CD4-positive, alpha-beta T cell treated with Interleukin-4 for 1 hour (primary cell): ENCODE measurements around the gene CERK.

Source experiments
- DNase-seq, 2 donors: peaks; one replicate each; pipeline ENCODE4 v3.0.0-alpha.2; 2020 to 2022

Gene CERK

DNA sequence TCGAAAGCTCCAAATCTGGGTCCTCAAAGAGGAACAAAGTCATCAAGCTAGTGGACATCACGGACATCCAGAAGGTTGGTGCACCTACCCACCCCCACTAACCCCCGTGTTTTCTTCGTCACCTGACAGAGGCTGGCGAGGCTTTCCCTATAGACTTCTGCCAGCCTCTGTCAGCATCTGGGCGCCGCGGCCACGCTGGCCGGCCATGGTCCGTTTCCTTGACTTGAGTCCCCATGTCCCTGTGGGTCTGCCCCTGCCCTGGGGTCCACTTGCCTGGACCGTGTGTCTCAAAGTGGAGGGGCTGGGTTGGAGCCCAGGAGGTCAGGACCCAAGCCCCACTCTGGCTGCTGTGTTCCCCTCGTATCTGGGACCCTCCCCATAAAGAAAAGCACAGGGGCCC is 62.6 kb downstream of the CERK start:
- no peak for DNase-seq

DNA sequence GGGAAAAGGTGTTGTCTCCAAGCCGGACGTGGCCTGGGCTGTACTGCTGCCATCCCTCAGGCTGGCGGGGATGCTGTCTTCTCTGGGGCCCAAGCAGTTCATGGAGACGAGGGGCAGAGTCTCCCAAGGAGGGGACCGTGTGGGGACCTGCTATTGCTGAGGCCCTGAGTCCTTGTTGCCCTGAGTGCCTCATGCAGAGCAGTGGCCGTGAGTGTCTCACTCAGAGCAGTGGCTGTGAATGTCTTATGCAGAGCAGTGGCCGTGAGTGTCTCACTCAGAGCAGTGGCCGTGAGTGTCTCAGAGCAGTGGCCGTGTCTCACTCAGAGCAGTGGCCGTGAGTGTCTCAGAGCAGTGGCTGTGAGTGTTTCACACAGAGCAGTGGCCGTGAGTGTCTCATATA is 63.1 kb downstream of the CERK start:
- no peak for DNase-seq

DNA sequence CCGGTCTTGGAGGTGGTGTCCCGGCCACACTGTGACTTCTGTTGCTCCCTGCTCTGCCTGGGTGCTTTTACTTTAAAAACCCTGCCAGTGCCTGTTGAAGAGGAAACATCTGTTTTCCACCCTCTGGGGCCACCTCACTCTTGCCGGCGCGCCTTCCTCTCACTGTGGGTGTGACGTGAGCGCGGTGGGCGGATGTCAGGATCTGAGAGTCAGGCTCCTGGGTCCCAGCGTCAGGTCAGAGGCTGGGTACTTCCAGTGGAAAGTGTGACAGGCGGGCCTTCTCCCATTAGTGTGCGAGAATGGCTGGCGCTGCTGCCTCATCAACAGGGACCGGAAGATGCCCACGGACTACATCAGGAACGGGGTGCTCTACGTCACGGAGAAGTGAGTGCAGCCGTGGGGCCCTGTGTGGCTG is 63.7 kb downstream of the CERK start:
- peak; percentile 82 for DNase-seq

DNA sequence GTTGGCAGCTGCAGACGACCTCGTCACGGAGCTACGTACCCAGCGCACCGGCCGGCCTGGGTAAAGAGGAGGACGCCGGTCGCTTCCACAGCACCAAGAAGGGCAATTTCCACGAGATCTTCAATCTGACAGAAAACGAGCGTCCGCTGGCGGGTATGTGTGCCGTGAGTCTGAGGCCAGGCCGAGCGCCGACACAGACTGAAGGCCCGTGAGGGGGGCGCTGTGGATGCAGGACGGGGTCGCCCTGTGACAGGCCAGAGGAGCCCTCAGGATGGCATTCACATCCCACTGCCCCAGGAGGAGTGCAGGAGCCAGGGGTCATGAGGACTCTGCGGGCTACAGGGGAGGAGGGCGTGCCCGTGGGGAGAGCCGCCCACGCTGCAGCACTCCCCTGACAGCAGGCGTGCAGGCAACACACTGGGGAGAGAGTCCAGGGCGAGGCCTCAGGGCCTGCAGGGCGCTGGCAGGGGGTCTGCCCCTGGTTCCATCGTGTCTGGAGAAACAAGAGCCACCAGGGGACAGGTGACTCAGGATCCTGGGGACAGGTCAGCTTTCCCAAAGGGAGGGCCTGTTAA is 64.3 kb downstream of the CERK start:
- DNase-seq = peak in 1 of 2 donors; percentile 19

DNA sequence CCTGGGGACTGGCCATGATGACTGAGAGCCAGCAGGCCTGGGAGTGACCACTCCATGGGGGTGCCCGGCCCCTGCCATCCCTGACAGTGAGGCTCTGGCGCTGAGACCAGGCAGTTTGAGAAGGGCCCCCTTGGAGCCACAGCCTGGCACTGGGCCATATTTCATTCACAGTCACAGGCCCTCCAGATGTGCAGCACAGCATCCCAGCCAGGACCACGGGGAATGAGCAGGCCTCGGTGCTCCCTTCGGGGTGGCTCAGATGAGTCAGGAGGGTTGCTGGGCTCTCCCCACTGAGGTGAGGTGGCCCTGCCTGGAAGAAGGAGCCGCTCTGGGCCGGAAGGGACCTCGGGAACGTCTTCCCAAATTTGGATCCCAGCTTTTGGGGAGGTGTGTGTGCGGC is 64.8 kb downstream of the CERK start:
- DNase-seq = no peak

DNA sequence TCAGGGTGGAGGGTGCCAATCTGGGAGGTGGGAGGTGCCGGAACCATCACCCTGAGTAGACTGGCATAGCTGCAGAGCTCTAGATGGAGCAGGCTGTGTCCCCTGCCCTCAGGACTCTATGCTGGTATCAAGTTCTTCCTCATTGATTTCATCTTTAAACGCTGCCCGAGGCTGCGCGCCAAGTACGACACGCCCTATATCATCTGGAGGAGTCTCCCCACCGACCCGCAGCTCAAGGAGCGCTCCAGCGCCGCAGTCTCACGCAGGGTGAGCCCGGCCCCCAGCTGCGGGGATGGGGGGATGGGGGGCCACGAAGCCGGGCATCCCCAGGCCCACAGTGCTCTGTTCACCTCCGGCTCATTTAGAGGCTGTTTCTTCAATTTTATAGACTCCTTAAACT is 65.3 kb downstream of the CERK start:
- no peak for DNase-seq

DNA sequence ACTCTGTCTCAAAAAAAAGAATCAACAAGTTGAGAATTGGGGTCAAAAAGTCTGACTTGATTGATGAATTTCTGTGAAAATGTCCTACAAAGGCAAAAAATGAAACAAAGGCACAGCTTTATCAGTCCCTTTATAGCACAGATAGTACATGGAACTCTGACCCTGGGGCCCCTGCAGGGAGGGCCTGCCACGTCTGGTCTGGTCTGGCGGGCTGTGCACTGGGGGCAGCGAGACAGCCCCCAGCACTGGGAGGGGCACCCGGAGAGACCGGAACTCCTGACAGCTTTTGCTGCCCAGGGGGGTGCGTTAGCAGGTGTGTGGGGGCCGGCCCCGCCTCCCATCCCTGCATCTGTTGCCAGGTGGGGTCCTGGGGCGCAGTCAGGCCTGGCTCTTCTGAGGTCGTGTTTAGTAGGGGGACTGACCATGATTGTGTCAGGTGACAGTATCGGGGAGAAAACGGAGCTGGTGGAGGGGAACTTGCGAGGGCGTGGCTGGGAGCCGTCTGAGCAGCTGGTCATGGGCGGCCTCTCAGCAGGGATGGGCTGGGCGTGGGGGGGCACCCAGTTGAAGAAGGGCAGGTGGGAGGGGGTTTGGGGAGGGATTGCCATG is 66.1 kb downstream of the CERK start:
- DNase-seq = no peak

DNA sequence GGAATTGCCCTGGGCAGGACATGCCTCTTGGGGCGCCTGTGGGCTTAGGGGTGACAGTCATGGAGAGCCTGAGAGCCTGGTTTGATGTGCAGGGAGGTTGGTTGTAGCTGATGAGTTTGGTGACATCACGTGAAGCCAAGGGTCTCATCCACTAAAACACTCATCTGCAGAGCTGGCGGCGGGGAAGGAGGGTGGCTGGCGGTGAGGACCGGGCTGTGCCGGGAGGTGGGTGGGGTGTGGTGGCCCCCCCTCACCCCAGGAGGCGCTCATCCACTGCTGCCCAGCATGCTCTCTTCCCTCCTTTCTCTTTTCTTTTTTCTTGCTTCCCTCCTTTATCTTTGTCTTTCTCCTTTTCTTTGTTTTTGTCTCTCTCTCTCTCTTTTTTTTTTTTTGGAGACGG is 68.9 kb downstream of the CERK start:
- no peak for DNase-seq

DNA sequence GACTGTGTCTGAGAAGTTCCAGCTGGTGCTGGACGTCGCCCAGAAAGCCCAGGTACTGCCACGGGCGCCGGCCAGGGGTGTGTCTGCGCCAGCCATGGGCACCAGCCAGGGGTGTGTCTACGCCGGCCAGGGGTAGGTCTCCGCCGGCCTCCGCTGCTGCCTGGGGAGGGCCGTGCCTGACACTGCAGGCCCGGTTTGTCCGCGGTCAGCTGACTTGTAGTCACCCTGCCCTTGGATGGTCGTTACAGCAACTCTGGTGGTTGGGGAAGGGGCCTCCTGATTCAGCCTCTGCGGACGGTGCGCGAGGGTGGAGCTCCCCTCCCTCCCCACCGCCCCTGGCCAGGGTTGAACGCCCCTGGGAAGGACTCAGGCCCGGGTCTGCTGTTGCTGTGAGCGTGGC is 69.9 kb downstream of the CERK start:
- no peak for DNase-seq

DNA sequence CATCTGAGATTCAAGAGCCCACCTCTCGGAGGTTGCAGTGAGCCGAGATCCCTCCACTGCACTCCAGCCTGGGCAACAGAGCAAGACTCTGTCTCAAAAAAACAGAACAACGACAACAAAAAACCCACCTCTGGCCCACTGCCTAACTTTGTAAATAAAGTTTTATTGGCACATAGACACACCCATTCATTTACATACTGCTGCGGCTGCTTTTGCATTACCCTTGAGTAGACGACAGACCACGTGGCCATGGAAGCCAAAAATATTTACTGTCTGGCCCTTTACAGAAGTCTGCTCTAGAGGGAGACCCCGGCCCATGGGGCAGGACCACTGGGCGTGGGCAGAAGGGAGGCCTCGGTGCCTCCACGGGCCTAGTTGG is 70.8 kb downstream of the CERK start:
- DNase-seq = no peak

DNA sequence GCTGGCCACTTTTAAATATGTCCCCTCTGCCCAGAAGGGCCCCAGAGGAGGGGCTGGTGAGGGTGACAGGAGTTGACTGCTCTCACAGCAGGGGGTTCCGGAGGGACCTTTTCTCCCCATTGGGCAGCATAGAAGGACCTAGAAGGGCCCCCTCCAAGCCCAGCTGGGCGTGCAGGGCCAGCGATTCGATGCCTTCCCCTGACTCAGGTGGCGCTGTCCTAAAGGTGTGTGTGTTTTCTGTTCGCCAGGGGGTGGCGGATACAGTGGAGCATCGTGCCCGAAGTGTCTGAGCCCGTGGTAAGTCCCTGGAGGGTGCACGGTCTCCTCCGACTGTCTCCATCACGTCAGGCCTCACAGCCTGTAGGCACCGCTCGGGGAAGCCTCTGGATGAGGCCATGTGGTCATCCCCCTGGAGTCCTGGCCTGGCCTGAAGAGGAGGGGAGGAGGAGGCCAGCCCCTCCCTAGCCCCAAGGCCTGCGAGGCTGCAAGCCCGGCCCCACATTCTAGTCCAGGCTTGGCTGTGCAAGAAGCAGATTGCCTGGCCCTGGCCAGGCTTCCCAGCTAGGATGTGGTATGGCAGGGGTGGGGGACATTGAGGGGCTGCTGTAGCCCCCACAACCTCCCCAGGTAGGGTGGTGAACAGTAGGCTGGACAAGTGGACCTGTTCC is 71.3 kb downstream of the CERK start:
- no peak for DNase-seq

DNA sequence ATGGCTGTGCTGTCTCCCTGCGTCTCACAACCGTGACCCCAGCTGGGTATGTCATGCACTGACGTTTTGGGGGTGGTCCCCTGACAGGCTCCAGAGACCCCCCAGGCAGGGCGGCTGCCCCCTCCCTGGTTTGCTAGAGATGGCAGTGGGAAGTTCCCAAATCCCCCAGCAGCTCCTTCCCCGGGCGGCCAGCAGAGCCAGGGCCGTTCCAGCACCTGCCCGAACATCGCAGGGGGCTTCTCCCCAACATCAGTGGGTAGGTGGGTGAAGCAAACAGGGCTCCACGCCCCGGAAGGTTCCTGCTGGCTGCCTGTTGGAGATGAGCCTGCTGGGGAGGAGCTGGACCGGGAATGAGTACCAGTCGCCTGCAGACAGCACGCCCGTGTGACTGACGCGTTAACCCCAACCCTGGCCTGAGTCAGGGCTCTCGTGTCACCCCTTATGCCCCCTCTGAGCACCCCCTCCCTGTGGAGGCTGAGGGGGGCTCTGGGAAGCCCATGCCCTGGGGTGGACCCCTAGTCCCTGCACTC is 72.2 kb downstream of the CERK start:
- DNase-seq = no peak

DNA sequence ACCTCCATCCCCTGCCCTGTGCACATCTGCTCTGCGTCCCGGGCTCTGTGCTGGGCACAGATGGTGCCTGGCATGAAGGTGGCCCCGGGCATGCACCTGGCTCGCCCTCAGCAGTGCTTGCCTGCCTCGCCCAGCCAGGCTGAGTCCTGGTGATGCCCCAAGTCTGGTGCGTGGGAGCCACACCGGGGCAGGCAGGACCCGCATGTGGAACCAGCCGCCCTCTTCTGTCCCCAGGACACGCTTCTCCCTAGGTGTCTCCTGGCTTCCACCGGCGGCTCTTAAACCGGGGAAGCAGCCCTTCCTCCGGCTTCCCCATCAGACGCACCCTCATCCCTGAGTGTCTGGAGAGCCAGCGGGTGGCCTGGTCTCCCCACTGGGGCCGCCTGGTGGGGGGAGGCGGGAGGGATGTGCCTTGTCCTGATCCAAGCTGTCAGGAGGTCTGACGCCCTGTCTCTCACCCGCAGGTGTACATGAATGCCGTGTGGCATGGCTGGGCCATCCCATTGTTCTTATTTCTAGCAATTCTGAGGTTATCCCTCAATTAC is 72.8 kb downstream of the CERK start:
- no peak for DNase-seq

DNA sequence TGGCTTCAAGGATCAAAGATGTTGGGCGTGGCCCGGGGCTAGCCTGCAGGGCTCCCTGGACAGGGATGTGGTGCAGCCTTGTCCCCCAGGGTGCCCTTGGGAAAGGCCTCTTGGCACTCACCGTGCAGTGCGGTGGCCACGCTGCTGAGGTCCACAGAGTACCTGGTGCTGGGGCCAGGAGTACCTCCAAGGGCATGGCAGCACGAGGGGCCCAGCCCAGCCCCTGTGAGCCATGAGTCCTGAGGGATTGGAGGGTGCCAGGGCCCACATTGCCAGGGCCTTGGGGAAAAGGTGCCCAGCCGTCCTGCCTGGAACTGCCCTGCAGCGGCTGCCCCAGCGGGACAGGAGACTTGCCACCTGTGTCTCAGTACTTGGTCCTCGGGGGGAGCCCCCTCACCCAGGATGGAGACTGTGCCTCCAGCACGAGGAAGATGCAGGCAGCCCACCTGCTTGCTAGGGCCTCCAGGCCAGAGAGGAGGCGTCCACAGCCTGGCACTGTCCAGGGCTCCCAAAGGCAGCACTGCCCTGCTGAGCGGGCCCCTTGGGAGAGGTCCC is 73.7 kb downstream of the CERK start:
- DNase-seq = no peak

DNA sequence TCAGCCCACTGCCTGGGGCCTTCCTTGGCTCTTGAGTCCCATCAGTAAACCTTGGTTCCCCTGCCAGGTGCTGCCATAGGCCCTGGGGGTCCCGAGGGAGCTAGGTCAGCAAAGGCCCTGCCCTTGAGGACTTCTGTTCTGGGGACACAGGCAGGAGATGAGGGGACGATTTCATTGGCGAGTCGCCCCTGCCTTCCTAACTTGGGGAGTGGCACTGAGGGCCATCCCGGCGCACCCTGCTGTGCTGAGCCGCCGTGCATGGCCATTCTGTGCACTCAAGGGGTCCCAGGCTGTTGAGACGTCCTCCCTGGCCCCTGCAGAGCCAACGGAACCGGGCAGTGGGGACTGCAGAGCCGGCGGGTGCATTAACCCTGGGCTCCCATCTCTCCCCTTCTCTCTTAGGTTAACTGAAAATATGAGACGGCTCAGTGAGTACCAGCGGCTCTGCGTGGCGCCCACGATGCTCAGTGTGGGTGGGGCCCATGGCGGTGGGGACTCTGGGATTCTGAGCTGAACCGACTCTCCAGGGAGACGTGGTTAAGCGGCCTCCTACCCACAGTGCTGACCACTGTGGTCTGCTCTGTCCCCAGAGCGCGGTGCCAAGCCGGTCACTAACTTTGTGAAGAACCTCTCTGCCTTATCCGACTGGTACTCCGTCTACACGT is 74.5 kb downstream of the CERK start:
- DNase-seq = no peak

DNA sequence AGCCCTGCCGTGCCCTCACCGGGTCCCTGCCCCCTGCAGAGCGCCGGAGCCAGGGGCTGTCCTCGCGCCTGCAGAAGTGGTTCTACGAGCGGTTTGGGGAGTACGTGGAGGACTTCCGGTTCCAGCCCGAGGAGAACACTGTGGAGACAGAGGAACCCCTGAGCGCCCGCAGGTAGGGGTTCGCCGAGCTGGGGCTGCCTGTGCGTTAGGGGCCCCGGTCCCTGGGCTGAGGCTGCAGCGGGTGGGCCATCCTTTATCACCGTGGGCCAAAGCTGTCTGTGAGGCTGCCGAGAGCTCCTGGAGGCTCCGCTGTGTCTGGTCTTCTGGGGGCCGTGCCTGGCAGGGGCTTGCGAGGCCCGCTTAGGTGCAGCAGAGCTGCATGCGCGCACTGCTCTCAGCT is 75.1 kb downstream of the CERK start:
- DNase-seq = no peak

DNA sequence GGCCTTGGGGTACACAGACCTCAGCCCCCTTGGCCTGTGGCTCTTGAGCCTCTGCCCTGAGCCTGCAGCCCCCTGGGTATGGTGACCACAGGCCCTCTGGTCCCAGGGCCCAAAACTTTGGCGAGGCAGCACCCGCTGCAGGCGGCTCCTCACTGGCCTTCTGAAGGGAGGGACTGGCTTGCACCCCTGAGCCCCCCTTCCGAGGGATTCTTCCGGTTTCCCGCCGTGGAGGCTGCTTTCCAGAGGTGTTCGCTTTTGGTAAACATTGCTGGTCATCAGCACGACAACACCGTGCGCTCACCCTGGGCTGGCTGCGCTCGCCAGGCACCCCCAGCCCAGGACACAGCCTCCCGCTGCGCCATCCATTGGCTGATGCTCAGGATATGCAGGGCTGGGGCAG is 75.8 kb downstream of the CERK start:
- no peak for DNase-seq

DNA sequence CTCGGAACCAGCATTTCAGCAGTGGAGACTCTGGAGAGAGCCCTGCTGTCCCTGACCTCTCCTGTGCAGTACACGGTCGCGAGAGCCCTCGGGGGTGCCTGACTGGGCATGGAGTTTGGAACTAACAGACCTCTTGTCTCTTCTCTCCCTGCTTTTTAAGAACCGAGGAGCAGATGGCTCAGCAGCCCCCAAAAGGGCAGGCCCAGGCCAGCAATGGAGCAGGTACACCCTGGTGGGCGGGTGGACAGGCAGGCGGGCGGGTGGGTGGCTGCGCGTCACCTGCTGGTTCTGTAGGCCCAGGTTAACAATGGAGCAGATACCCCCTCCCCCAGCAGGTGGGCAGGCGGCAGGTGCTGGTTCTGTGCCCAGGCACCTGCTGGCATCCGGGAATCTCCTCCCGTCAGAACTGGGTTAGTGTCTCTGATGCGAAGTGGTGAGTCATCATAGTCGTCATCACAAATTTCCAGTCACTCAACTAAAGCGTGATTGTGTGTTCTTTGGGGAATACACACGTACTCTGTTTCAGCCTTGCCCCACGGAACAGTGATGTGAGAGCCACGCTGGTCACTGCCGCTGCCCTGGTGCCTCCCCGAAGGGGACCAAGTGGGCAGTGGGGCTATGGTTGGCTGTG is 76.7 kb downstream of the CERK start:
- peak in 1 of 2 donors; percentile 45 for DNase-seq

DNA sequence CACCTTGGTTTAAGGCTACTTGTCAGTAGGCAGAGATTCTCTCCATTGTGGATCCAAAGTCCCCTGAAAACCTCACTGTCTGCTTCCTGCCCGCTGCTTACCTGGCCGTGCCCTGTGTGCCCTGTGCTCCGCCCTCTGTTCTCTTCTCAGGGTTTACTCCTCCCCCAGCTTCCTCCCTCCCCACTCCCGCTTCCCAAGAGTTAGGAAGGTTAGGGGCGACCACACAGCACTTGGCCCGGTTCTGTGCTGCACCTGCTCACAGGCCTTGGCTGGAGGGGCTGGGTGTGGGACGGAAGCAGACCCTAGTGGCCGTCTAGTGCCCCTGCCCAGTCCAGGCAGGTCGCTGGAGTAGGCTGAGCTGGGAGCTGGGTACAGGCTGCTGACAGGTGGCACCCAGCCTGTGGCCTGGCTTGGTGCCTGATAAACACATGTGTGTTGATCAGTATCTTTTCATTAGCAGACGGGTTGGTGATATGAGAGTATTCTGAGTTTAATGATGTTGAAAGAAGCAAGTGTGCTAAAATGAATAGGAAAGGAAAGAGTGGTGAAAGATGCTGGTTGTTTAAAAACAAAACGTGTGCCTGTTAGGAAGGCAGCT is 77.3 kb downstream of the CERK start:
- peak in 1 of 2 donors; percentile 26 for DNase-seq

DNA sequence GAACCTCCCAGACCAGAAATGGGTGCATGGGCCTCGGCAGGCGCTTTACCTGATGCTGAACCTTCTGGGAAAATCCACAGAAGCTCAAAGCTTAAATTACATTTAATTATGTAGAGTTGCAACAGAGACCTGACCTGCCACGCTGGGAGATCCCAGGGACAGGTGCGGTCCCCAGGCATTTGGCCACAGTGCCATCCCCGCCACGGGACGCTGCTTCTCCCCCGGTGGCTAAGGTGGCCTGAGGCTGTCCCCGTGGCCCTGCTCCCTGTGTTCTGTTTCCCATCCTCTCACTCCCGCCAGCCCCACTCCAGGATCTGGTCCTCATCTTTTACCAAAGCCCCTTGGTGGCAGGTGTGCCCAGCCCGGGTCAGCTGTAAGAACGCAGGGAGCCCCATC is 78.3 kb downstream of the CERK start:
- no peak for DNase-seq

DNA sequence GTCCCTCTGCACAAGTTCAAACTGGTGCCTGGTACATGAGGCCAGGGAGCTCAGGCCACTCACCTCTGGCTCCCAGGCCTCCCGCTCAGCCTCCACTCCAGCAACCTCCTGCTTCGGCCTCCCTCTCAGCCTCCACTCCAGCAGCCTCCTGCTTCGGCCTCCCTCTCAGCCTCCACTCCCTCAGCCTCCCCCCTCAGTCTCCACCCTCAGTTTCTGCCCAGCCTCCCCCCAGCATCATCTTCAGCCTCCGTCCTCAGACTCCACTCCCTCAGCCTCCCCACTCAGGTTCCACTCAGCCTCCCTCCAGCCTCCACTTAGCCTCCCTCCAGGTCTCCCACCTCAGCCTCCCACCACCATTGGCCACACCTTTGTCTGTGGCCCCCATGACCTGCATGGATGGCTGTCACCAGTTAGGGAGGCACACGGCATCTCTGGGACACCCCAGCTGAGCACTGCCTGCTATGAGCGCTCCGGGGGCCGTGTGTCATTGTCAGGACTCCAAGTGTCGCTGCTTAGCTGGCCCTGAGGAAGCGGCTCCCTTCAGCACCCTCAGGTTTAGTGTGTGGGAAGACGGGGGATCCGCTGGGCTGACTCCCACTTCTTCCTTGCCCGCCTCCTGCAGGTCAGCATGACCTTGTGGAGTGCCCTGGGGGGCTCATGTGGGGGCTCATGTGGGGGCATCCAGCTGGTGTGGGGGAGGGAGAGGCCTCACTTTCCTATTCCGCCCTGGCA is 78.8 kb downstream of the CERK start:
- no peak for DNase-seq
